ENCODE data around the gene ANKRD55.

DNA sequence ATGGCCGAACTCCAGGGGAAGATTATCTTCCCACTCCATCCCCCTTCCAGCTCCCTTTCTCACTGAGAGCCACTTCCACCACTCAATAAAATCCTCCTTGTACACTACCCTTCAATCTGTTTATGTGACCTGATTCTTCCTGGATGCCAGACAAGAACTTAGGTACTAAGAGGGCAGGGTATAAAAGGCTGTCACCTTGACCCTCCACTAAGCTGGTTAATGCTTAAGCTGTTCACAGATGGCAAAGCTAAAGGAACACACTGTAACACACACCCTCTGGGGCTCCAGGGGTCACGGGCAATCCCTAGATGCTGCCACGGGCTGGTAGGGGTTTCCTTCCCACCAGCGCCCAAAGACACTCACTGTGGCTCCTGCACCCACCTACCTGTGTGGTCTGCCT, 179.8 kb downstream of the ANKRD55 start:
- TF ChIP-seq, protein P1, sequence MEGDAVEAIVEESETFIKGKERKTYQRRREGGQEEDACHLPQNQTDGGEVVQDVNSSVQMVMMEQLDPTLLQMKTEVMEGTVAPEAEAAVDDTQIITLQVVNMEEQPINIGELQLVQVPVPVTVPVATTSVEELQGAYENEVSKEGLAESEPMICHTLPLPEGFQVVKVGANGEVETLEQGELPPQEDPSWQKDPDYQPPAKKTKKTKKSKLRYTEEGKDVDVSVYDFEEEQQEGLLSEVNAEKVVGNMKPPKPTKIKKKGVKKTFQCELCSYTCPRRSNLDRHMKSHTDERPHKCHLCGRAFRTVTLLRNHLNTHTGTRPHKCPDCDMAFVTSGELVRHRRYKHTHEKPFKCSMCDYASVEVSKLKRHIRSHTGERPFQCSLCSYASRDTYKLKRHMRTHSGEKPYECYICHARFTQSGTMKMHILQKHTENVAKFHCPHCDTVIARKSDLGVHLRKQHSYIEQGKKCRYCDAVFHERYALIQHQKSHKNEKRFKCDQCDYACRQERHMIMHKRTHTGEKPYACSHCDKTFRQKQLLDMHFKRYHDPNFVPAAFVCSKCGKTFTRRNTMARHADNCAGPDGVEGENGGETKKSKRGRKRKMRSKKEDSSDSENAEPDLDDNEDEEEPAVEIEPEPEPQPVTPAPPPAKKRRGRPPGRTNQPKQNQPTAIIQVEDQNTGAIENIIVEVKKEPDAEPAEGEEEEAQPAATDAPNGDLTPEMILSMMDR (IDR thresholded peaks at IDR 0.05) = no peak
- TF ChIP-seq POLR2A (IDR thresholded peaks at IDR 0.05) = no peak

Data from heart left ventricle (tissue), 13 donors.